ENCODE results near the gene AHNAK2. TPM values are rescaled to one million over a fixed set of nuclear protein-coding genes. Genes with fewer than 3 reads are reported as not detected.

Gene AHNAK2
- total and polyA plus RNA-seq, 2 of the 13 experiments (the other 11 are each of a cell fraction or from before 2014, with no cell fraction given), result 0.11 to 0.18 TPM

DNA sequence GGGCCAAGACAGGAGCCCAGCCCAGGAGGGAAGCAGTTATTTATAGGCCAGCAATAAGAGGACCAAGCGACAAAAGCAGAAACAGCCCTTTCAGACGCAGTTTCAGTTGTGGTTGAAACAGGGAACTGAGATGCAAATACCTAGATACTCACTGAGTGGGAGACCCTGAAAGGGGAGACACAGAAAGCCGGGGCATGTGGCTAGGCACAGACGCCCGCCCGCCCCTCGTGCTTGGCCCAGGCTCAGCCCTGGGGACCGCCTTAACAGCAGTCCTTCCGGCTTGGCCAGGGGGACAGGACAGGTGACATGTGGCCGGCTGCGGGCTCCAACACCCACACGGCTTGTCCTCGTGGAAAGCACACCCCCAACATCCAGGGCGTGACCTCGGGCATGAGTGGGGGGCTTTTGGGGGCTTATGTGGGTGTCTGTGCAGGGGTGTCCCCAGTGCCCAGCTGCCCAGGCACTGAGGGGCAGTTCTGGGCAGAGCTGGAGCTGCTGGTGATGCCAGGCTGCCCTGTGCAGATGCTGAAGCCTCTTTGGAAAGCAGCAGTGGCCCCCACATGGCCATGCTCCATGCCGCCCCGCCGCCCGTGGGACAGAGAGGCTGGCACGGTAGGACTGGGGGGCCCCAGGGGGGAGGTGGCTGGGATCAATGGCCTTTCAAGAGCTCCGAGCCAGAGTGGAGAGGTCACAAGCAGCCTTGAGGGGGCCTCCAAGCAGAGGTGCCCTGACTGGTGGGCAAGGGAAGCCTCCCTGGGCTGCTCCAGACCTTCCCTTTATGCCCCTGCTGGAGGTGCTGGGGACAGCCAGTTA is 51.3 kb downstream of the AHNAK2 start:
- ChIA-PET CTCF (ENCODE audit: low intra/inter-chr PET ratio, low total read pairs) (no interaction called here), POLR2A (no interaction called here)
- in situ Hi-C loops (cut with HindIII; ENCODE audit: extremely low pct_ligation_motif_present, low pct_unique_long_range_greater_than_20kb) (no loop called here), intact Hi-C loops (cut with micrococcal nuclease; ENCODE audit: unreplicated experiment) (no loop called here)
- no peak for FAIRE-seq
- H3K36me3 ChIP-seq (replicated peaks in 1 of 2; ENCODE audit: control insufficient read depth in 1 of 2, insufficient read depth in 2 of 2, low read length in 2 of 2), result no peaks in the 10 kb centered on the region
- ATAC-seq, result peak; percentile 7; the same call in 2 of the 3 replicates
- no peak overlapping the region for H3K4me2 ChIP-seq (ENCODE audit: low read depth, low read length)
- H3K4me3 ChIP-seq (replicated peaks in 1 of 3; ENCODE audit: insufficient read depth in 1 of 3, low read depth in 2 of 3, low read length in 3 of 3), result no peak overlapping the region
- no peak overlapping the region for H2AFZ ChIP-seq (ENCODE audit: low read length)
- no peak for DNase-seq (ENCODE audit: low spot score)
- 32% methylated on average over 9 of the region's 21 CpGs for WGBS (ENCODE audit: low lambda C conversion rate)
- H3K27me3 ChIP-seq (ENCODE audit: control insufficient read depth in 1 of 2, insufficient read depth in 2 of 2, low read length in 2 of 2), result peaks cover 21 to 61% of the 10 kb centered on the region in 2 experiments; a peak in 4 of 5 replicates
- H3K9me3 ChIP-seq (ENCODE audit: low read length), result no peaks in the 10 kb centered on the region
- no peaks in the 10 kb centered on the region for H3K79me2 ChIP-seq (ENCODE audit: insufficient read depth, low read length)
- no TSS peak for BruUV-seq (replicated peaks)
- no peak overlapping the region for H3K27ac ChIP-seq (ENCODE audit: extremely low read length, insufficient read depth, low read length)
- no peaks in the 10 kb centered on the region for H4K20me1 ChIP-seq (ENCODE audit: insufficient read depth, low read length)
- TF ChIP-seq NFRKB (IDR thresholded peaks at IDR 0.05), result no peak
- no peak for TF ChIP-seq HOXD1 (CRISPR knock-in tag; IDR thresholded peaks at IDR 0.05)
- TF ChIP-seq, protein P1, sequence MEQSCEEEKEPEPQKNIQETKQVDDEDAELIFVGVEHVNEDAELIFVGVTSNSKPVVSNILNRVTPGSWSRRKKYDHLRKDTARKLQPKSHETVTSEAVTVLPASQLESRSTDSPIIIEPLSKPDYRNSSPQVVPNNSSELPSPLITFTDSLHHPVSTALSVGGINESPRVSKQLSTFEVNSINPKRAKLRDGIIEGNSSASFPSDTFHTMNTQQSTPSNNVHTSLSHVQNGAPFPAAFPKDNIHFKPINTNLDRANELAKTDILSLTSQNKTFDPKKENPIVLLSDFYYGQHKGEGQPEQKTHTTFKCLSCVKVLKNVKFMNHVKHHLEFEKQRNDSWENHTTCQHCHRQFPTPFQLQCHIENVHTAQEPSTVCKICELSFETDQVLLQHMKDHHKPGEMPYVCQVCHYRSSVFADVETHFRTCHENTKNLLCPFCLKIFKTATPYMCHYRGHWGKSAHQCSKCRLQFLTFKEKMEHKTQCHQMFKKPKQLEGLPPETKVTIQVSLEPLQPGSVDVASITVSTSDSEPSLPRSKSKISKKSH (CRISPR knock-in tag; IDR thresholded peaks at IDR 0.05; ENCODE audit: borderline replicate concordance), result no peak
- TF ChIP-seq, protein P2, sequence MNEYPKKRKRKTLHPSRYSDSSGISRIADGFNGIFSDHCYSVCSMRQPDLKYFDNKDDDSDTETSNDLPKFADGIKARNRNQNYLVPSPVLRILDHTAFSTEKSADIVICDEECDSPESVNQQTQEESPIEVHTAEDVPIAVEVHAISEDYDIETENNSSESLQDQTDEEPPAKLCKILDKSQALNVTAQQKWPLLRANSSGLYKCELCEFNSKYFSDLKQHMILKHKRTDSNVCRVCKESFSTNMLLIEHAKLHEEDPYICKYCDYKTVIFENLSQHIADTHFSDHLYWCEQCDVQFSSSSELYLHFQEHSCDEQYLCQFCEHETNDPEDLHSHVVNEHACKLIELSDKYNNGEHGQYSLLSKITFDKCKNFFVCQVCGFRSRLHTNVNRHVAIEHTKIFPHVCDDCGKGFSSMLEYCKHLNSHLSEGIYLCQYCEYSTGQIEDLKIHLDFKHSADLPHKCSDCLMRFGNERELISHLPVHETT (CRISPR knock-in tag; conservative IDR thresholded peaks at IDR 0.05), result no peak
- TF ChIP-seq, protein P3, sequence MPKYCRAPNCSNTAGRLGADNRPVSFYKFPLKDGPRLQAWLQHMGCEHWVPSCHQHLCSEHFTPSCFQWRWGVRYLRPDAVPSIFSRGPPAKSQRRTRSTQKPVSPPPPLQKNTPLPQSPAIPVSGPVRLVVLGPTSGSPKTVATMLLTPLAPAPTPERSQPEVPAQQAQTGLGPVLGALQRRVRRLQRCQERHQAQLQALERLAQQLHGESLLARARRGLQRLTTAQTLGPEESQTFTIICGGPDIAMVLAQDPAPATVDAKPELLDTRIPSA (CRISPR knock-in tag; IDR thresholded peaks at IDR 0.05; ENCODE audit: borderline replicate concordance), result no peak
- TF ChIP-seq MED13 (CRISPR knock-in tag; IDR thresholded peaks at IDR 0.05), result no peak
- no peak for TF ChIP-seq NAIF1 (CRISPR knock-in tag; IDR thresholded peaks at IDR 0.05; ENCODE audit: borderline replicate concordance)
- no peak for TF ChIP-seq ZIK1 (CRISPR knock-in tag; IDR thresholded peaks at IDR 0.05; ENCODE audit: borderline replicate concordance, low read depth)
- no peak for TF ChIP-seq TOPORS (CRISPR knock-in tag; IDR thresholded peaks at IDR 0.05)
- TF ChIP-seq, protein P4, sequence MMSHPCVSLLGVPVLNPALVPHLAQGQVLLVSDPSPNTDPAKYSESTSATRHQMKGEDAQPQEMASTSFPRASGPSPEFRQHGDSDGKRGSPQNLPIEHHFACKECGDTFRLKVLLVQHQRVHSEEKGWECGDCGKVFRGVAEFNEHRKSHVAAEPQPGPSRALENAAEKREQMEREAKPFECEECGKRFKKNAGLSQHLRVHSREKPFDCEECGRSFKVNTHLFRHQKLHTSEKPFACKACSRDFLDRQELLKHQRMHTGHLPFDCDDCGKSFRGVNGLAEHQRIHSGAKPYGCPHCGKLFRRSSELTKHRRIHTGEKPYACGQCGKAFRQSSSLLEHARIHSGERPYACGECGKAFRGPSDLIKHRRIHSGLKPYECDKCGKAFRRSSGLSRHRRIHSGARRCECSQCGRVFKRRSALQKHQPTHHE (CRISPR knock-in tag; IDR thresholded peaks at IDR 0.05; ENCODE audit: borderline replicate concordance), result no peak
- no peak for TF ChIP-seq ZNF724P (CRISPR knock-in tag; IDR thresholded peaks at IDR 0.05; ENCODE audit: borderline replicate concordance)
- TF ChIP-seq AHR (CRISPR knock-in tag; IDR thresholded peaks at IDR 0.05), result no peak
- no peak for TF ChIP-seq POGZ (CRISPR knock-in tag; IDR thresholded peaks at IDR 0.05)
- no peak for TF ChIP-seq FOXP1 (IDR thresholded peaks at IDR 0.05)
- no peak for TF ChIP-seq FOXP1 (CRISPR knock-in tag; IDR thresholded peaks at IDR 0.05)
- H3K4me1 ChIP-seq (ENCODE audit: insufficient read depth, low read length), result no peaks in the 10 kb centered on the region
- H3K9ac ChIP-seq (ENCODE audit: insufficient read depth, low read depth, low read length), result no peak overlapping the region
